ENCODE measurements around the gene TAS2R46.
"Not testable (repeated sequence)": the region's sequence is repeated elsewhere in the genome, so short reads cannot be mapped to it uniquely, and the experiment has no call there.

The TAS2R46 gene, protein sequence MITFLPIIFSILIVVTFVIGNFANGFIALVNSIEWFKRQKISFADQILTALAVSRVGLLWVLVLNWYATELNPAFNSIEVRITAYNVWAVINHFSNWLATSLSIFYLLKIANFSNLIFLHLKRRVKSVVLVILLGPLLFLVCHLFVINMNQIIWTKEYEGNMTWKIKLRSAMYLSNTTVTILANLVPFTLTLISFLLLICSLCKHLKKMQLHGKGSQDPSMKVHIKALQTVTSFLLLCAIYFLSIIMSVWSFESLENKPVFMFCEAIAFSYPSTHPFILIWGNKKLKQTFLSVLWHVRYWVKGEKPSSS

DNA sequence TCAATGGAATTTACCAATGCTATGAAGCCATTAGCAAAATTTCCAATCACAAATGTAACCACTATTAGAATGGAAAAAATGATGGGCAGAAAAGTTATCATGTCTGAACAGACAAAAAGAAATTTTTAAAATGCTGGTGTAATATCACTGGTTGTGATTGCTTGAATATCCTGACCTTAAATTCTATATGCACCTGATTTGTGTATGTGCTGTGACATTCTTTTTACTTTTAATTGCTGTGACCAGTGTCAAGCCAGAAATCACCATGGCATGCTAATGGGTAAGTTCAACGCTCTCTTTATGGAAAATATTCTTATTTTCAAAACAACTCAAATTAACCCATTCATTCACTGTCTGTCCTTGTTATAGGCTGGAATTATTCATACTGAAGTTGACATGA, at the start of gene TAS2R46:
TSS of gene TAS2R46 (minus strand) at position 101 of the 400 bp plus-strand sequence. CDS start at position 101, 0 bp downstream.
- H3K4me3 ChIP-seq (ENCODE audit: low read depth, low read length): not testable (repeated sequence)

DNA sequence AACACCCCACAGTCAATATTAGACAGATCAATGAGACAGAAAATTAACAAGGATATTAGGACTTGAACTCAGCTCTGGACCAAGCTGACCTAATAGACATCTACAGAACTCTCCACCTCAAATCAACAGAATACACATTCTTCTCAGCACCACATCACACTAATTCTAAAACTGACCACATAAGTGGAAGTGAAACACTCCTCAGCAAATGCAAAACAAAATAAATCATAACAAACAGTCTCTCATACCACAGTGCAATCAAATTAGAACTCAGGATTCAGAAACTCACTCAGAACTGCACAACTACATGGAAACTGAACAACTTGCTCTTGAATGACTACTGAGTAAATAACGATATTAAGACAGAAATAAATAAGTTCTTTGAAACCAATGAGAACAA, 49.1 kb upstream of the TAS2R46 start:
- H3K4me3 ChIP-seq (ENCODE audit: low read depth, low read length): not testable (repeated sequence)

DNA sequence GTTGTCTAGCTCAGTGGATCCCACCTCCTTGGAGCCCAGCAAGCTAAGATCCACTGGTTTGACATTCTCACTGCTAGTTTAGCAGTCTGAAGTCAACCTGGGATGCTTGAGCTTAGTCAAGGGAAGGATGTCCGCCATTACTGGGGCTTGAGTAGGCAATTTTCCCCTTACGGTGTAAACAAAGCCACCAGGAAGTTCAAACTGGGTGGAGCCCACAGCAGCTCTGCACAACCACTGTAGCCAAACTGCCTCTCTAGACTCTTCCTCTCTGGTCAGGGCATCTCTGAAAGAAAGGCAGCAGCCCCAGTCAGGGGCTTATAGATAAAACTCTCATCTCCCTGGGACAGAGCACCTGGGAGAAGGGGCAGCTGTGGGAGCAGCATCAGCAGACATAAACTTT, 46.8 kb upstream of the TAS2R46 start:
- TF ChIP-seq, protein P1, sequence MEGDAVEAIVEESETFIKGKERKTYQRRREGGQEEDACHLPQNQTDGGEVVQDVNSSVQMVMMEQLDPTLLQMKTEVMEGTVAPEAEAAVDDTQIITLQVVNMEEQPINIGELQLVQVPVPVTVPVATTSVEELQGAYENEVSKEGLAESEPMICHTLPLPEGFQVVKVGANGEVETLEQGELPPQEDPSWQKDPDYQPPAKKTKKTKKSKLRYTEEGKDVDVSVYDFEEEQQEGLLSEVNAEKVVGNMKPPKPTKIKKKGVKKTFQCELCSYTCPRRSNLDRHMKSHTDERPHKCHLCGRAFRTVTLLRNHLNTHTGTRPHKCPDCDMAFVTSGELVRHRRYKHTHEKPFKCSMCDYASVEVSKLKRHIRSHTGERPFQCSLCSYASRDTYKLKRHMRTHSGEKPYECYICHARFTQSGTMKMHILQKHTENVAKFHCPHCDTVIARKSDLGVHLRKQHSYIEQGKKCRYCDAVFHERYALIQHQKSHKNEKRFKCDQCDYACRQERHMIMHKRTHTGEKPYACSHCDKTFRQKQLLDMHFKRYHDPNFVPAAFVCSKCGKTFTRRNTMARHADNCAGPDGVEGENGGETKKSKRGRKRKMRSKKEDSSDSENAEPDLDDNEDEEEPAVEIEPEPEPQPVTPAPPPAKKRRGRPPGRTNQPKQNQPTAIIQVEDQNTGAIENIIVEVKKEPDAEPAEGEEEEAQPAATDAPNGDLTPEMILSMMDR (IDR thresholded peaks at IDR 0.05; ENCODE audit: low read depth, low read length): no peak
- H3K4me3 ChIP-seq (ENCODE audit: low read depth, low read length): no peak overlapping the region

DNA sequence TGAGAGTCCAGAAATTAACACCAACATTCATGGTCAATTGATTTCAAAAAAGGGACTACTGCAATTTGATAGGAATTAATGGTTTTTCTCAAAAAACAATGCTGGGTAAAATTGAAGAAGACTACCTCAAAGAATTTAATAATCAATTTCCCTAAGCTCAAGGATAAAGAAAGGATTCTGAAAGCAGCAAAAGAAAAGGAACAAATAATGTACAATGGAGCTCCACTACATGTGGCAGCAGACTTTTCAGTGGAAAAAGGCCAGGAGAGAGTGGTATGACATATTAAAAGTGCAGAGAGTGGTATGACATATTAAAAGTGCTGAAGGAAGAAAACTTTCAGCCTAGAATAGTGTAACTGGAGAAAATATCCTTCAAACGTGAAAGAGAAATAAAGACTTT, 45.6 kb upstream of the TAS2R46 start:
- no peak overlapping the region for H3K4me3 ChIP-seq (ENCODE audit: low read depth, low read length)
- TF ChIP-seq, protein P1 (IDR thresholded peaks at IDR 0.05; ENCODE audit: low read depth, low read length): no peak

DNA sequence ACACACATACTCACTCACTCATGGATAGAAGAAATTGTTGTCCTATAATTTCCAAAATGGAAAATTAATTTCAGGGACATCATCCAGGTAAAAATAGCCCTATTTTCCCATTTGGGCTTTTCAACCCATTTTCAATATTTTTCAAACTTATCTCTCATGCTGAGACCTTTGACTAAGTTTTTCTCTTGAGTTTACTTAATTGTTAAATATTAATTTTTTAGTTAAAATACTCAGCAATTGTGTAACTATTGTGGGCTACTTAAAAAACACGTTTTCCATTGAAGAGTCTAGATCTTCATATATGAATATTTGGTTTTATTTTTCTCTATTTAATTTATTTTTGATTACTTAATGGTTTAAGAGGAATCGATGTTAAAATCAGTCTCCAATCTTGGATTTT, 44.2 kb upstream of the TAS2R46 start:
- no peak overlapping the region for H3K4me3 ChIP-seq (ENCODE audit: low read depth, low read length)
- TF ChIP-seq, protein P1 (IDR thresholded peaks at IDR 0.05; ENCODE audit: low read depth, low read length): no peak

DNA sequence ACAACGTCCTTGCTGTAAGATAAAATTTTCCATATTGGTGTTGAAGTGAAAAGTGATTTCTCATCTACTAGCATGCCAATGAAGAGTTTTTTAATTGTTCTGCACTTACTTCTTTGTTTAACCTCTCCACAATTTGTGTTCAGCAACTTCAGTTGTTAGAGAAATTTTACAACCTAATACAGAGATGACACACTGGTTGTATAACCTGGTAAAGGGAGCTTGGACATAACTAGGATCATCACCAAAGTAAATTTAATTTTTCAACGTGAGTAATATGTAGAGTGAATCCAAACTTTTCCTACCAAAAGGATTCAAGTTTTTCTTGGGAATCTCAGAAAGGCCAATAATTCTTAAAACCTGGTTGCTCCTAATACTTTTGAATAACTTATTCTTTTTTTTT, 43.5 kb upstream of the TAS2R46 start:
- no peak overlapping the region for H3K4me3 ChIP-seq (ENCODE audit: low read depth, low read length)
- TF ChIP-seq, protein P1 (IDR thresholded peaks at IDR 0.05; ENCODE audit: low read depth, low read length): no peak

DNA sequence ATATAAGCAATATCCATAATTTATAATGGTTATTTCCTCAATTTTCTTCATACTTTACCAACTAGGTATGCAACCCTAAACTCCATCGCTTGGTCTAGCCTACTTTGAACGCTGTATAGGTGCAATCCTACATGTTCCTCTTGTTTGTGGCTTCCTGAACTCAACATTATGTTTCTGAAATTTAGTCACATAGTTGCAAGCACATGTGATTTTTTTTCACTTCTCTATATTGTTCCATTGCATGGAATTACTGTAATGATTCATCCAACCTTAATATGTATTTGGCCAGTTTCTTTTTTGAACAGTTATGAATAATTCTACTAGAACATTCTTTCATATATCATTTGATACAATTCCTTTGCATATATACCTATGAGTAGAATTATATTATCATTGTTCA, 32.8 kb upstream of the TAS2R46 start:
- H3K4me3 ChIP-seq (ENCODE audit: low read depth, low read length): not testable (repeated sequence)

DNA sequence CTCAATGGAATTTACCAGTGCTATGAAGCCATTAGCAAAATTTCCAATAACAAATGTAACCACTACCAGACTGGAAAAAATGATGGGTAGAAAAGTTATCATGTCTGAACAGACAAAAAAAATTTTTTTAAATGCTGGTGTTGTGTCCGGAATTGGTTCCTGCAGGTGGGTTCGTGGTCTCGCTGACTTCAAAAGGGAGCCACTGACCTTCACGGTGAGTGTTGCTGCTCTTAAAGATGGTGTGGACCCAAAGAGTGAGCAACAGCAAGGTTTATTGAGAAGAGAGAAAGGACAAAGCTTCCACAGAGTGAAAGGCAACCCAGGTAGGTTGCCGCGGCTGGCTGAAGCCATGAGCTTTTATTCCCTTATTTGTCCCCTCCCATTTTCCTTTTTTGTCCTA, 30.0 kb upstream of the TAS2R46 start, which contains the start of gene TAS2R43:
TSS of gene TAS2R43 (minus strand) at position 186 of the 400 bp plus-strand sequence. CDS start at position 102, 84 bp downstream.
- TF ChIP-seq, protein P1 (IDR thresholded peaks at IDR 0.05; ENCODE audit: low read depth, low read length): no peak
- no peak within 1 kb of the TSS for H3K4me3 ChIP-seq (ENCODE audit: low read depth, low read length)

DNA sequence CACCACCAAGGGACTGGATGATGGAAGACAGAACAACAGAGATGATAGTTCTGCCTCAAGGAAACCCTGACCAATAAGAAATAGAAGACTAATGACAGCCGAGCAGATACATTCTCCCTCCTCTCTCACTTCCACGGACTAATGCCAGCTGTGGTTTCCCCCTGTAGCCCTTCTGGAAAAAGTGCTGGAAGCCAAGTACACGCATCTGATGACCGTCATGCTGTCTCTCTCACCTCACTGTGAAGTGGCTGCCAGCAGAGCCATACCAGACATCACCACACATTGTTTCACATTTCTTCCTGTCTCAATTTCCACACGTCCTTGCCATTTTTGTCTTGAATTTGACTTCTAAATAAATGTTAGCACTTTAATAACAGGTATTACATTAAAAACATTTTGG, 27.2 kb upstream of the TAS2R46 start:
- TF ChIP-seq, protein P1 (IDR thresholded peaks at IDR 0.05; ENCODE audit: low read depth, low read length): no peak
- no peak overlapping the region for H3K4me3 ChIP-seq (ENCODE audit: low read depth, low read length)

Data from WI38 (cell line).